ENCODE measurements around the gene VPS13D.

- TF ChIP-seq CTCF (IDR thresholded peaks at IDR 0.05) (no peak), ZBTB33 (IDR thresholded peaks at IDR 0.05; ENCODE audit: borderline replicate concordance, low read depth) (no peak), REST (IDR thresholded peaks at IDR 0.05; ENCODE audit: low read depth, low read length) (no peak), POLR2AphosphoS5 (IDR thresholded peaks at IDR 0.05; ENCODE audit: low read depth, low read length) (no peak), TAF1 (IDR thresholded peaks at IDR 0.05; ENCODE audit: borderline replicate concordance, low read depth, low read length) (no peak), PBX3 (IDR thresholded peaks at IDR 0.05) (no peak), RFX5 (IDR thresholded peaks at IDR 0.05; ENCODE audit: low read length) (no peak), GABPA (IDR thresholded peaks at IDR 0.05; ENCODE audit: low read depth) (no peak), EZH2phosphoT487 (IDR thresholded peaks at IDR 0.05; ENCODE audit: borderline replicate concordance, low read depth) (no peak), EP300 (IDR thresholded peaks at IDR 0.05; ENCODE audit: borderline replicate concordance in 1 of 2, low read depth in 1 of 2, low read length in 1 of 2) (no peak)
Measured at GRCh38 chr1:12486401-12487005, 256.7 kb downstream of the VPS13D start.

Data from SK-N-SH (cell line).